Activated T-cell treated with anti-CD3 and anti-CD28 coated beads, Interleukin-2, amount 50 U/mL, for 1 hour (primary cell): ENCODE data around the gene CAMKMT.

Experiments
- DNase-seq: peaks from one replicate; pipeline ENCODE4 v3.0.0-alpha.2; 2020

CAMKMT gene

DNA sequence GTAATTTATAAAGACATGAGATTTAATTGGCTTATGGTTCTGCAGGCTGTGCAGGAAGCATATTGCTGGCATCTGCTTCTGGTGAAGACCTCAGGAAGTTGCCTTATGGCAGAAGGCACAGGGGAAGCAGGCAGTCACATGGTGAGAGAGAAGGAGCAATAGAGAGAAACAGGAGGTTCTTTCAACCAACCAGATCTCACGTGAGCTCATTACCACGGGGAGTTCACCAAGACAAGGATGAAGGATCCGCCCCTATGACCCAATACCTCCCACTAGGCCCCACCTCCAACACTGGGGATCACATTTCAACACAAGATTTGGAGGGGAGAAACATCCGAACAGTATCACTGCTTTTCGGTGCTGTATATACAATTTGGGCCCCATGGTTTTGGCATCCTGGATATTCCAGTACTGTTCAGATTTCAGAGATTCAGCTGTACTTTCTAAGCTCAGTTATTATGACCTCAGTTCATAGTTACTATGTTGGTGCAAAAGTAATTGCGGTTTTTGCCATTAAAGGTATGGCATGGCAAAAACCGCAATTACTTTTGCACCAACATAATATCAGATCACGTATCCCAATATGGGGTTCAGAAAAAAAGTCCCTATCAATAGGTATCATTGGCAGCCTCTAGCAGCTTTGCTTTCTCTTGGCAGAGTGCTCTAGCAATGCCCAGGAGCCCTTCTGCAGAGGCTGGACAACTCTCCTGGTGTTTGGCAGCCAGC lies 390.2 kb downstream of the CAMKMT start:
- DNase-seq, result no peak

DNA sequence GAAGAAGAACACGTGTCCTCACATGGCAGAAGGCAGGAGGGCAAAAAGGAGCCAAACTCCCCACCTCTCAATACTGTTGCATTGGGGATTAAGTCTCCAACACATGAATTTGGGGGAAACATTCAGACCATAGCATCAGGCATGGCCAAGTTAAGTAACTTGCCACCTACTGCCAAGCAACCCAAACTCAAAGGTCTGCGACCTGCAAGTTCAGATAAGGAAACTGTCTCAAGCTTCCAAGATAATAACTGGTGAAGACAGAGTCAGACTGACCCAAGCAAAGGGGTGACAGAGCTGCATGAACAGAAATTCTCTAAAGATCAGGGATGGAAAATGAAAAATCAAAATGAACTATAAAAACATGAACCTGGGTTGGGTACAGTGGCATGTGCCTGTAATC lies 391.0 kb downstream of the CAMKMT start:
- DNase-seq, result no peak

DNA sequence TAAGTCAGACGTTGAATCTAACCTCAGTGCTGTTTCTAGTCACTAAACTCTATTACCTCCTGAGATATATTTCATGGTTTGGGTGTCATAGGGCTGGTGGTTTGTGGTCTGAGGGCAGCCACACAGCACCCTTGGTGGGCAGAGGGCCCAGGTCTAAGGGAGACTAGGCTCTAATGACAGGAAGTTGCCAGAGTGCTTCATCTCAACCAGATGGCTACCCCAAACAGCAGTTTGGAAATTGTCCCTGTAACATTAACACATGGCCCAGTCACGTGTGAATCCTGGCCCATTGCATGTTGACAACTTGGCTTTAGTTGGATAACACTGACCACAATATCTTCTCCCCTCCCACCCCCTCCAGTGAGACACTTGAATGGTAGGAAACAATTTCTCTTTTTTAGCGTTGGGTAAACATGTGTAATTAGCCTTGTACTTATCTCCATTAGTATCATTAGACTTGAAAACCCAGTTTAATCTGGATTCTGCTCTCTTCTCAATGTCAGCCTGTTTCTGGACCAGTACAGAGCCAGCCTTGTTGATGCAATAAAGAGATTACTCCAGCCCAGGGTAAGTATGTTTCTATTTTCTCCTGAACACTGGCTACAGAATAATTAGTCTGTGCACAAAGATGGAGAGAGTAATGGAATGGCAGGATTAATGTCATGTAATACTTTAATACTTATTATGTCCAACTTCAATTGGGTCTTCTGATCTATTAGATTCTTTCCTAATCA lies 392.0 kb downstream of the CAMKMT start:
- DNase-seq, result no peak

DNA sequence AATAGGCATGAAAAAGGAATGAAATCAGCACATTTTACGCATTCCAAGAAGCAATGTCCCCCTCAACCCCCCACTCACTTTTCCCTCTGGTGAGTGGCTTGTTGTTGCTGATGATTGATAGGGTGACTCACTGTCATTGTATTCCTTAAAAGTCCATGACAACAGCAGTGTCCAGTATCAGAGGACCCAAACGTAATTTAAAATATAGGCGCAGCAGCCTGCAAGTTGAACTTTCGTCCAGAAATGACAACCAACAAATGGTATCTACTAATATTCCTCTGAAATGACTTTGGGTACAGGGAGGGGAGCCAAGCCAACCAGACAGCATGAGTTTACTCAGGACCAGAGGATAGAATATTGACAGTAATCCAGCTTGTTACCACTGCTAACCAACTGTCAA lies 396.8 kb downstream of the CAMKMT start:
- DNase-seq, result no peak

DNA sequence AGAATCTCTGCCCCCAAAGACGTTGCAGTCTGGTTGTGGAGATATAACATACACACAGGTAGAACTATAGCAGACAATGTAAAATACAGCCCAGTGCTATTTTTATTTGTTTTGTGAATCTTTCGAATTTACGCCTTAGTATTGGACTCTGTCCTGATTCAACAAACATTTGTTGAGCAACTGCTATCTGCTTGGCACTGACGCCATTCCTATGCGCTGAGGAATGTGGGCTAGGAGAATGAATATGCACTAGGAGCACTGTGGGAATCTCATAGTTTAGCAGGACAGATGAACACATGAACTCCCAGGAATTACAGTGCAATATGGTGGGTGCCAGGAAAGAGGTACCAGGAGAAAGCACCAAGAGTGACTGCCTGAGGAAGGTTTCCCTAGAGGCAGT lies 398.1 kb downstream of the CAMKMT start:
- DNase-seq, result no peak

DNA sequence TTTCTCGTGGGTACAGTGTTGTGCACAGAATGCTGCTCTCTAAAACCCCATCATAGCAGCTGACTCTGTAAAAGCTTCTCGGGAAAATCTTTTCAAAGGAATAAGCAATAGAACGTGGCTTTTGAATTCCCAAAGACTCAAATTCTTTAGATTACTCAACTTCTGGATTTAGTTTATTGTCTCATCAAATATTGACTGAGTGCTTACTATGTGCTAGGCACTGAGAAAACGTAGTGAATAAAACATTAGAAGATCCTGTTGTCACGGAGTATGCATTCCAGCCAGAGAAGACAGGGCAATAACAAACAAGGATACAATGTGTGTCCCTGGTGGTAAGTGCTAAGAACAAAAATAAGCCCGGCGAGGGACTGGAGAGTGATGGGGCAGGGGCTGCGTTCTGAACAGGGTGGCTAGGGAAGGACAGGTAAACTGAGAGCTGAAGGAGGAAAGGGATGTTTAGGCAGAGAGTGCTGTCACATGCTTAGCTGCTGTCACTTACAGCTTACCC lies 401.6 kb downstream of the CAMKMT start:
- no peak for DNase-seq

DNA sequence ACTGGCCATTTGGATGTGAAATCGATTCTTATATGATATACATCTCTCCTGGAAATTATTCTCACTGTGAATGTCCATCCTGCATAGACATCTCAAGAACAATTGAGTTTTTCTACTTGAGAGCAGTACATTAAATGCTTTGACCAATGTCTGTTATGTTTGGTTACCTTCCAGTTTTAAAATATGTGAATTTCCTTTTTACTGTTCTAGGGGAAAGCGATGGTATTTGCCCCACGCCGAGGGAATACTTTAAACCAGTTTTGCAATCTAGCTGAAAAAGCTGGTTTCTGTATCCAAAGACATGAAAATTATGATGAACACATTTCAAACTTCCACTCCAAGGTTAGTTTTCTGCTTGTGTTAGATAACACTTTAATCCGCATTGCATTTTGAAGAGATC lies 404.5 kb downstream of the CAMKMT start:
- no peak for DNase-seq

DNA sequence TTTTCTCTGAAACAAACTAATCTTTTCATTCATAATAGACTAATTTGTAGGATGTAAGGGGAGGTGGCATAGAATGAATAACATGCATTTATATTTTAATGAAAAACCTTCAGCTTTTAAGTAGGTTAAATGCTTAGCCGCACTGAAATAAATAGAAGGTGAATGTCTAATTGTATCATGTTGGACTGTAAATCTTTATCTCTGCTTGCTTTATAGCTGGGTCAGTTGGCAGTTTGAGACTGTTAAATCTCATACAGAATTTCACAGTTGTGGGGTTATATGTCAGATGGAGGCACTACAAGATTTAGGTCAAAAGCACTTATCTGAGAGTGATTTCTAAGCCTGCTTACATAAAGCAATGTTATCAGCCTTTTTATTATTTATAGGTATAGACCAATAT lies 405.0 kb downstream of the CAMKMT start:
- DNase-seq, result no peak

DNA sequence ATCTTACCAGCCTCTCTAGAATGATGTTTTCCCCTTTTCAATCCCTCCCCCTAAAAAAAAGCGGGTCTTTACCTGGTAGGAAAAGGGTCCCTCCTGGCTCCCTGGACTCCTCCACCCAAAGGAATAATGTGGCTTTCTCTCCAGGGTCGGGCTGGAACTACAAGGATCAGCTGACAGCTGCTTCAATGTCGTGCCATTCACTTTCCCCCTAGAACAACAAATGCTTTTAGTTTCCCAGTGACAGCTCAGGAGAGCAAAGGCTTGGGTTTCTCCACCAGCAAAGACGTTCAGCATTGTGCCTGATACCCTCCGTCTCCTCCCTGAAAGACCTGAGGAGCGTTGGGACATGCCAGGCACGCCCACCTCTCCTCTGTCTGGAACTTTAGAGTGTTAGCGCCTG lies 405.9 kb downstream of the CAMKMT start:
- DNase-seq, result no peak

DNA sequence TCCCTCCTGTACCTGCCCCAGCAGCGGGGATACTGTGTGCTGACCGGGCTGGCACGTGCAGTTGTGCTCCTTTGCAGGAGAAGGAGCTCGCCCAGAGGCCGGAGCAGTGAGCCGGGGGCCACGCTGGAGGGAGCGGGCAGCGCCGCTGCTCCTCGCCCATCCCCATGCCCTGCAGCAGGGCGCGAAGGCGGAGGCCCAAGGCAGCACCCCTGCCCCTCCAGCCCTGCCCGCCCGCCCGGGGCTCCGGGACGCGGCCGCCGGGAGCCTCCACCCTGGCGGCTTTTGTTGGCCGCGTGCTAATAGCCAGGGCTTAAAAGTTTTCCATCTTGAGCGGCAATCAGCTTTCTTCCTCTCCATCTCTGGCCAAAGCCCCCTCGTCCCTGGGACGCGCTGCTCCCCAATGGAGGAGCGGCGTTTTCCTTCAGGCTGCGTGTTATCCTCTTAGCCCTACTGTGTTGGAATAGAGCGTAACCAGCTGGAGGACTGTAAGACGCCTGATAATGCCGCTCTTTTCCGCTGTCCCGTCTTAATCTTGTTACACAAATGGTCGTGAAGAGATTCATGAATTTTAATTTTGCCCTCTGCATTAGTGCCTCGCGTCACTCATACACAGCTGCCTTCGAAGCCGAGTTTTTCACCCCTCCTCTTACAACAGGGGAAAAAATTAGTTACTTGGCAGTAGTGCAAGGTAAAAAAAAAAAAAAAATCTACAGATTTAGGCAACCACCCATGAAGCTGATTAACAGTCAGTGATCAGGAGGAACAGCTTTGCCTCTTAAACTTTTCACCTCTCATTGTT lies 406.9 kb downstream of the CAMKMT start:
- DNase-seq, result no peak

DNA sequence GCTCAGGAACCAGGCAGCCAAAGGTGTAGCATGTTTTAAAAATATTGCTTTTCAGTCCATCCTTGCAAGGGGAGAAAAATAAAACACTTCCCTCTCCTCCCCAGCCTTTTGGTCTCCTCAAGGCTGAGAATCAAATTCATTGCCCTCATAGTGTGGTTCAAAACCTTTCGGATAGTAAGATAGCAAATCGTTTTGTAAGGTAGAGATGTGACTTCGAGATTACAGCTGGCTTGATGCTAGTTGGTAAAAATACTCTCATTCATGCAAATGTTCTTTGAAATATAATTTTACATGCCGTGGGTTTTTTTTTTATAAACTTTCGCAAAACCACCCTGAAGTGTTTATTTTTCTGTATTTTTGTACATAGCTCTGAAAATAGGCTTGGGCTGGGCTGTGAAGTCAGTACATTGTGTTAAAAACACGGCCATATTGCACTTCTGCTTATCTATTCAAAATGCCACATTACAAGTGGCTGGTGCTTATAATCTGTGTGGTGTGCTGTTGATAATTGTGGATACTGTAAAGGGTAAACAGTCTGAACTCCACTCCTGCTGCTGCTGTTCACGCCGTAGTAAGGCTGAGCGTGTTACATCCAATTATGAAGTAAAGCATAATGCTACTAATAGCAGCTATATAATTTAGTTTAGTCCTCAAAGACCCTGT lies 407.7 kb downstream of the CAMKMT start:
- no peak for DNase-seq

DNA sequence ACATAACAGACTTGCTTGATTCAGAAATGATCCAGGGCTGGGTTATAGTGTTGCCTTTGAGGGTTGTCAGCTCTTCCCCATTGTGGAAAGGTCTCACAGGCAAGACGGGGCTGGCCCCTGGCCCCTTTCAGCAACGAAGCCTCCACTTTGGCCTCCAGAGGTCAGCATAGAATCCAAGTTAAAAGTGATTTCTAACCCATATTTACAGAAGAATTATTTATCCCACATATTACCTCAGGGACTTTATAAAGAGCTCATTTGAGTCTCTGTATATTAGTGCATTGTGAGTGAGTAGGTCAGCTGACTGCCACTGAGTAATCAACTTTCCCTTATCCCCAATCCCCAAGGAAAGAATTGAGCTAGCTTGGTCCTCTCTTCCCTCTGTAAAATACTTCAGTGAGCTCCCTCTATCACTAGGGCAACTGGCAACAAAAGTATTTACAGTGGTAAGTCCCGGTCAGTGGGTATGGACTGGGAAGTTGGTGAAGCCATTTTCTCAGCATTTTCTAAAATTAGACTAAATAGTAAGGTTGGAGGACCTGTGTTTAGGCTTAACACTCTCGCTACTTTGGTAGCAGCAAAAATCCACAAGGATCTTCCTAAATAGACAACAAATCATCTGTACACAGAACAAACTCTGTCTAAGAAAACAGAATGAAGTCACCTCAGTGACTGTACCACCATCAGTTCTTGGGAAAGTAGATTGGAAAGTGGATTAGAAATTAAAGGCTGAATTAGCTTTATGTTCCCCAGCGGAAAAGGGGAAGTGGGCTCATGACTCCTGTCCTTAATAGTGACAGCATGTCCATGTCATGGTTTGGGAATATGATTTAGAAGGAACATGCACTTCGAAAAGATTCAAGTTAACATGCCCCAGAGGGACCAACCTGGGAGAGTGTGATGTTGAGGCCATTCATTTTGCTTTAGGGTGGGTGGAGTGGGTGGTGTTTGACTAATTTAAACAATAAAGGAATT lies 408.8 kb downstream of the CAMKMT start:
- no peak for DNase-seq

DNA sequence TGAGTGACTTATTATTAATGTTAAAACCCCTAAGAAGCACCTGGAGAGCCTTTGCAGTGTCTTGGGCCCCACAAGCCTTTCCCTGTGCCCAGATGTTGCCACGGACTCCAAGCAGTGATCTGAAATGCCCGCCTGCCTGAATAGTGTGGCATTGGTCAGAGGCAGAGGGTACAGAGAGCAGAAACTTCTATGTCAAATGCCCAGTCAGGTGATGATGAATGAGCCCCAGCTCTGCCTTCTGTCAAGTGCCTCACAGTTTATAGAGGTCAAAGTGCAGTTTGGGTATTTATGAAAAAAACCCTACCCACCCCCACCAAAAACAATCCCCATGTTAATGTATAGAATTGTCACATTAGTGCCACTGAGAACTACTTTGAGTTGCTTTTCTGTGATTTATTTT lies 409.8 kb downstream of the CAMKMT start:
- no peak for DNase-seq

DNA sequence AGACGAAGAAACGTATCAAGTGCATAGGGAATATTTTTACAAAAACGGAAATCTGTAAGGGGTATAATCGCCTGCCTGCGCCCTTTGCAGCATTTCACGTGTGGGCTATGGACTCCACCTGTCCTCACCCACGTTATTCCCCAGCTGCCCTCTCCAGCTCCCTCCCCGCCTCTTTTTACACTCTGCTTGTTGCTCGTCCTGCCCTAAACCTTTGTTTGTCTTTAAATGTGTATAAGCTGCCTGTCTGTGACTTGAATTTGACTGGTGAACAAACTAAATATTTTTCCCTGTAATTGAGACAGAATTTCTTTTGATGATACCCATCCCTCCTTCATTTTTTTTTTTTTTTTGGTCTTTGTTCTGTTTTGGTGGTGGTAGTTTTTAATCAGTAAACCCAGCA lies 410.4 kb downstream of the CAMKMT start:
- no peak for DNase-seq

DNA sequence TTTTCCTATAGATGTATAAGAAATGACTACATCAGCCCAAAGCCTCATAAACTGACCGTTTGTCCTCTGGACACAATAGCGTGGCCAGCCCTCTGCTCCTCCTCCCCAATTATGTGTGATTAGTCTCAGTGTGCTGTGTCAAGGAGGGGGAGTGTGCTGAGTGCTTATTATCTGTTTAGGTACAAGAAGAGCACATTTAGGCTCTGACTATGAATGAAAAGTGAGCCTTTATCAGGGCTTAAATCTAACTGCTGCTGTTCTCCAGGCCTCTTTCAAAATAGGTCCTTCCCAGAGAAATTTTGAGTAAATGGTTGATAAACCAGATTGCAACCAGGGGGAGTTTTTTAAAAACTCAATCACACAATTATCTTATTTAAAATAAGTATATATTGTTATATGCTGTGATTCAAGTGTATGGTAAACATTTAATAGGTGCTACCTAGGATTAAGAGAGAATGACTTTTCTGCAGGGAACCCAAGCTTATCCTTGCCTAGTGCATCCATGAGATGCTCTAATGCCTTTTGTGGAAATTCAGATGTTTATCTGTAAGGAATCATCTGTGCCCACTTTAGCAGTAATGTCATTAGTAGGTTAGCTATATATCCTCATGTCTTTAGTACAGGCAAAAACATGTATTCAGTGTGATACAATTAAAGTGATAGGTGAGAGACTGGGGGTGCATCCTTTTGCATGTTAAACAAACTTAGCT lies 411.1 kb downstream of the CAMKMT start:
- no peak for DNase-seq

DNA sequence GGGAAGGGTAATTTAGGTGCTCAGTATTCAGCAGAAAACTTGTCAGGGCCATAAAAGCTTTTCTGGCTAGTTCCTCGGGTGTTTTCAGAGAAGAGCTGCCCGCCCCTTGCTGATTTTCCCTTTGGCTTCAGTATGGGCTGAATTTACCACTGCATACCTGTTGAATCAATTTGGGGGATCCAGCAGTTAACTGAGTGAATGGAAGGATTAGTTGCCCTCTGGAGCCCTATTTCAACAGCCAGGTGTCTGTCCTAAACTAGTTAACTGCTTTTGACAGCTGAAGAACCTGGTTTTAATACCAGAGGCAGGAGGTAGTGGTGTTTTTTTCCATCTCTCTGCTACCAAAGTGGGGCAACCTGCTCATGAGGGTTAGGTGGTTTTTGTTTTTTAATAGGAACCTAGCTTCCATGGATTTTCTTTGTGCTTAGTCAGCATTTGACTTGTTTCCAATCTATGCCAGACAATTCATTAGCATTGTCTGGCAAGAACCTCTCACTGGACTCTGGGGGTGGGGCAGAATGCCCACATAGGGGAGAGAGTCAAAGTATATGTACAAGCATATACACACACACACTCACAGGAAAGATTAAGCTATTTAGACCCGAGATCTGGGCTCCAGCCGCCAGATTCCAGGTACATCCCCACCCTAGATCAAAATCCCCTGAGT lies 413.2 kb downstream of the CAMKMT start:
- DNase-seq, result no peak

DNA sequence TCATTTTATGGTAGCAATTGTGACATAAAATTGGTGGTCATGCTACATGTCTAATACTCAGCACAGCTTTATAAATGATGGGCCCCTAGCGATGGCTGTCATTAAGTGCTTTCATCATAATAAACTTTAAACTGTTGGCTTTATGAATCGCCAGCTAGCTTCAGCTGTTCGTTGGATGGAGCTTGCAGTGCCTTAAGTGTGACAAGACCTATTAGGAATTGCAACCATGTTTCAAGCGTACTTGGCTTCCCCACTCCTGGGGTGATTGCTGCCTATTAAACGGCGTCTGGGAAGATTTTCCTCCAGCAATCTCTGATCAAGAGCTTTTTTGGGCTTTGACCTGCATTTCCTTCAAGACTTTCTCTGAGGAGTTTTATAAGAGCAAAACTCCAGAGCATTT lies 415.3 kb downstream of the CAMKMT start:
- no peak for DNase-seq

DNA sequence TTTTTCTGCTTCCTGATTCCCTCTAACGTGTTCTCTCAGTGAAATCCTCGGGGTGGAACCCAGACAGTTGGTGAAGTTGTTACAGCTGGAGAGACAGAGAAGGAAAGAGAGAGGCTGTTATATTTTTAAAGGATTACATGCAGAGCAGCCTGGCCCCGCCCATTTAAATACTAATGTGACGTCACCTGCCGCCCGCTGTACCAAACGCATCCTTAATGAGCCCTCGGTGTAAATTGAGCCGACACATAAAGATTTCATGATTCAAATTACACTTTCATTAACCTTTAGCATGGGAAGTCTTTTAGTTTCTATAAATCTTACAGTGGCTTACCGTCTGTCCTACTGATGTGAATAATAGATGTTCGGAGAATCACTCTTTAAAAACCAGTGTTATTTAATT lies 415.8 kb downstream of the CAMKMT start:
- DNase-seq, result no peak

DNA sequence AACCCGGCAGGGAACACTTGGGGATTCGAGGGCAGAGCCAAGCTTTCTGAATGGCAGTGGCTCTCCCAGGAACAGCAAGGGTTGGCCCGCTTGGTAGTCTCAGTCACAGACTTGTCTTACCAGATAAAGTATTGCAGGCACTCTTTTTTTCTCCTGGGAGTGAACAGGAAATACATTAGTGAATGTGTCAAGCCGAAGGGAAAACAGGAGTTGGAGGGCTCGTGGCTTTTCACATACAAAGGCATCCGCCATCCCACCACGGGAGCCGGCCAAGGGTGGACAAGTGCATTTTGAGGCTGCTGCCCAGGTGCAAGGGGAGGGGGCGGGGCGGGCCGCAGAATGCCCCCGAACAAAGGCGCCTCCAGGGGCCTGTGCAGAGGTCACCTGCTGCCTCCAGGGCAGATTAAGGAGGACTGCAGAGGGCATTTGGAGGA lies 416.5 kb downstream of the CAMKMT start:
- no peak for DNase-seq

DNA sequence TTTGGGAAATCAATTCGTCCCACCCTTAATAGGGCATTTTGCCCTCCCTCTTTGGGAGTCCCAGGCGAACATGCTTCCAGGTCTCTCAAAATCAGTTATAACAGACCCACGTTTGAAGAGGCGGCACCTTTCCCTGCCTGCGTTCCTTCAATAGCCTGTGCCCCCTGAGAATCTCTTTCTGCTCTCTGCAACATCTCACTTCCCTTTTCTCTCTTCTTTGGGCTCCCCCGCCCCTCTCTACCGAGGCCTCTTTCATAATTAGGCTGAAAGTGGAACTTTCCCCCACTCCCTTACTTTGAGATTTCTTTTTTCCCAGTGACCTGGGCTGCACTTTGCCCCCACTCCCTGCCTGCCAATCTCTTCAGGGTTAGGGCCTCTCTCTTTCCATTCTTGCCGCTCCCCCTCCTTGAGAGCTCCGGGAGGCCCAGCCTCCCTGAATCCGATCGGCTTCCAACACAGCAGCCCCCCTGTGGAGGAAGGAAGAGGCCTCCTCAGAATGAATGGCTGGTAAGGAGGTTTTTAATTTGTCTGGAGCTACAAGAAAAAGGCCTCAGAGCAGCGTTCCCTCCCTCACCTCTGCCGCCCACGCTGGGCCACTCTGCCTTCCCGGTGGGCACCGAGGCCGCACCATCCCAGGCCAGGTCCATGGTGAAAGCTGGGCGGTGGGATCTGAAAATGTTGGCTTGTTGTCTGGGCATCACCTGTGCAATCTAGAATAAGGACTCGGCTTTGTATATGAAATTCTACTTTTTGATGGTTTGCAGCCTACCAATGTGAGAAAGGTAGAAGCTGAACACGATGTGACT lies 417.1 kb downstream of the CAMKMT start:
- DNase-seq, result no peak
